Activated naive CD4-positive, alpha-beta T cell treated with anti-CD3 and anti-CD28 coated beads for 36 hours (primary cell): ENCODE results near the gene MARK3. TPM values are rescaled to one million over a fixed set of nuclear protein-coding genes. Genes with fewer than 3 reads are reported as not detected.

ENCODE experiments used
- CTCF ChIA-PET: fragments of 350-600 bp; sonication (Branson Sonifier 250); formaldehyde crosslinking; loops from one replicate; lab custom pipeline; 2021; ENCODE audit warnings: antibody characterized with exemption; lab: Charles Lee
- DNase-seq: peaks from one replicate; pipeline ENCODE4 v3.0.0-alpha.2; 2020
- H3K27ac Mint-ChIP-seq: one replicate; pipeline ENCODE4 v1.8.0; 2021; ENCODE audit warnings: mild to moderate bottlenecking, mixed read lengths
- H3K27me3 Mint-ChIP-seq: one replicate; pipeline ENCODE4 v1.8.0; 2021; ENCODE audit warnings: low read depth, mixed read lengths
- H3K36me3 Mint-ChIP-seq: one replicate; pipeline ENCODE4 v1.8.0; 2021; ENCODE audit warnings: low read depth, mixed read lengths
- H3K4me1 Mint-ChIP-seq: one replicate; pipeline ENCODE4 v1.8.0; 2021; ENCODE audit warnings: low read depth, mixed read lengths
- H3K4me3 Mint-ChIP-seq: one replicate; pipeline ENCODE4 v1.8.0; 2021; ENCODE audit warnings: mild to moderate bottlenecking, moderate library complexity, mixed read lengths
- H3K9me3 Mint-ChIP-seq: one replicate; pipeline ENCODE4 v1.8.0; 2021; ENCODE audit warnings: mixed read lengths
- intact Hi-C: fragments of 100-400 bp; cut with micrococcal nuclease; formaldehyde crosslinking; loops from one replicate; pipeline ENCODE4 v1.15.1; 2023
- total RNA-seq, 2 experiments: library from RNA; stranded (reverse); gene quantifications; one replicate each; pipeline ENCODE4 v1.2.3, GENCODE V29; 2021

MARK3 gene
- total RNA-seq, 2 experiments from 2014 or later = 62.2 to 64.7 TPM

- CTCF ChIA-PET = interaction anchor here (1.0 to 1.7 kb wide), 2 partner anchors 8 to 11 kb away, joined by 3 to 9 read pairs; no protein-coding TSS in a partner anchor
- Mint-ChIP-seq H3K27me3 (no peaks in the 10 kb centered on the region), H3K4me3 (no peak overlapping the region), H3K9me3 (no peaks in the 10 kb centered on the region), H3K27ac (peak overlapping the region; percentile 59), H3K4me1 (peaks cover 65% of the 10 kb centered on the region), H3K36me3 (peaks cover 8% of the 10 kb centered on the region)
- intact Hi-C loops = loop anchor here (2.0 to 5.0 kb wide), 2 partner anchors 17 to 446 kb away; partner anchors contain the start of genes MARK3 and PPP1R13B
- DNase-seq = peak; percentile 36
Observed at GRCh38 chr14:103401223-103402214, 16.3 kb downstream of the MARK3 start.

GRCh38 chr14:103402695-103403094, 17.5 kb downstream of the MARK3 start:
- CTCF ChIA-PET = interaction anchor here (0.6 kb wide), 1 partner anchor 11 kb away, joined by 3 read pairs; no protein-coding TSS in a partner anchor
- no peak overlapping the region for H3K27ac Mint-ChIP-seq
- DNase-seq = no peak

DNA sequence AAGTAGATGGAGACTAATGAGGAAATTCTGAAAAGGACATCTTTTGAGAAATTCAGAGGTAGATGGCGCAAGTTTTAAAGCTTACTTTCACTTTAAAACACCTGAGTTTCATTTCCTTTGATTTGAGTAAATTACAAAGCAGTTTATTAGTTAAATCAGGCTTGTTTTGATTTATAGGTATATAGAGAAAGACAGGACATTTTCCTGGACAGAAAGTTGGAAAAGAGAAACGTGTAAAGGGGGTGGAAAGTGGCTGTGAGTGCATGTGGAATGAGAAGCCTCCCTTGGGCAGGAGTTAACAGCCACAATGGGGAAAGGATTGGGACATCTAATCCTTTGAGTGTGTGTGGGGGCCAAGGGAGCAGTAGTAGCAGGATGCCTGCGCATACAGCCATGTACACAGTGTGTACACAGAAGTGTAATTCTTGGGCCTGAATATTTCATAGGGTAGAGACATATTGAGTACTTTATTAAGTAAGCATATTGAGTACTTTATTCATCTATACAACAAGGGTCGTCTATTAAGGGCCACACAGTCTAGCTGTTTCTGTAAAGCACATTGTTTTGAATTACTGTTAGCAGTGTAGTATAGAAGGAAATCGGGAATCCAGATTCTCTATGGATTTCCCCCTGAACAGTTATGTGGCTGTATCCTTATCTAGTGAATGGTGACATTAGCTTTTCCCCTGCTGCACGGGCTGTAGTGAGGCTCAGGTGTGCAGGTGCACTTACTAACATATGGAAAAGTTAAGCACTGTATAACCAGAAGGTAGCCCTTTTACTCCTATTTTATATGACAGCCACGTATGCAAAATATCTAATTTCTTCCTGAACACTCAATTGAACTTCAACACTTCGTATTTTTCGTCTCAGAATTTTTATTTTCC, 19.1 kb downstream of the MARK3 start:
- Mint-ChIP-seq H3K9me3 (no peaks in the 10 kb centered on the region), H3K36me3 (peaks cover 15% of the 10 kb centered on the region), H3K27ac (no peak overlapping the region), H3K27me3 (no peaks in the 10 kb centered on the region), H3K4me3 (peak overlapping the region; percentile 5), H3K4me1 (peaks cover 52% of the 10 kb centered on the region)
- no peak for DNase-seq
- intact Hi-C loops = loop anchor here (5.0 kb wide), 1 partner anchor 443 kb away; the partner anchor contains the start of gene PPP1R13B
- CTCF ChIA-PET = interaction anchor here (0.5 to 3.4 kb wide), 3 partner anchors 8 to 672 kb away, joined by 3 to 15 read pairs (median 3); no protein-coding TSS in a partner anchor

More at GRCh38 chr14:103402695-103403094, 17.5 kb downstream of the MARK3 start:
- H3K4me3 Mint-ChIP-seq = no peak overlapping the region
- intact Hi-C loops = loop anchor here (5.0 kb wide), 1 partner anchor 445 kb away; the partner anchor contains the start of gene PPP1R13B
- peaks cover 57% of the 10 kb centered on the region for H3K4me1 Mint-ChIP-seq
- H3K9me3 Mint-ChIP-seq = no peaks in the 10 kb centered on the region
- H3K27me3 Mint-ChIP-seq = no peaks in the 10 kb centered on the region
- peaks cover 12% of the 10 kb centered on the region for H3K36me3 Mint-ChIP-seq

GRCh38 chr14:103404920-103405319, 19.7 kb downstream of the MARK3 start:
- Mint-ChIP-seq H3K4me1 (peaks cover 48% of the 10 kb centered on the region), H3K27me3 (no peaks in the 10 kb centered on the region), H3K36me3 (peaks cover 15% of the 10 kb centered on the region), H3K9me3 (no peaks in the 10 kb centered on the region), H3K4me3 (no peak overlapping the region), H3K27ac (no peak overlapping the region)
- DNase-seq = no peak
- intact Hi-C loops = loop anchor here (5.0 kb wide), 1 partner anchor 442 kb away; the partner anchor contains the start of gene PPP1R13B
- CTCF ChIA-PET = interaction anchor here (0.5 to 3.4 kb wide), 5 partner anchors 11 to 673 kb away, joined by 3 to 15 read pairs (median 4); no protein-coding TSS in a partner anchor

DNA sequence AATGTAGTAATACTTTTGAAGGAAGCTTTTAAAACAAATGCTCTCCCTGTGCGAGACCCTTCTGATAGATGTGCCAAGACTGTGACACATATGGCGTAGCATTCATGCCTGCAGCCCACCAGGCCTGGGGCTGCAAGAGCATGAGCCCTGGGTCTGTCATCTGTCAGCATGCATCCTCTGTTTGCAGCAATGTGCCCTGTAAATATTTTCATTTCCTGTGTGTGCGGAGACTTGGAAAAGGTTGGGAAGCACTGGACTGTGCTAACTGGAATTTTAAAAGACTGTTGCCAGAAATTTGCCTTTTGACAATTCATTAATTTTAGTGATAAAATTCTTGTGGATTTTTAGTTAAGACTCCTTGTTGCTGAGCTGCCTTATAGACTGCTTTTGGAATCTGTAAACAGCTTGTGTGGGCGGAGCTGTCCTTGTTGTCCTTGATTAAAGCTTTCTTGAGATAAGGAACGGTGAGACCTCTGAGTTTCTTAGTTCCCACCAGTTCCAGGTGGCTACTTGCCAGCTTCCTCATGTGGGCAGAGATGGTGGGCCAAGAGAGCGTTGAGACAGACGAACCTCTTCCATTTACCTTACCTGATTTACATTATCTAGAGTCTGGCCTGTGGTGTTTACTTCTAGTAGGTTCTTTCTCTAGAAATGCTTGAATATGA, 23.4 kb downstream of the MARK3 start:
- H3K9me3 Mint-ChIP-seq = no peaks in the 10 kb centered on the region
- intact Hi-C loops = no loop called here
- H3K36me3 Mint-ChIP-seq = peaks cover 29% of the 10 kb centered on the region
- no peak overlapping the region for H3K27ac Mint-ChIP-seq
- no peak overlapping the region for H3K4me3 Mint-ChIP-seq
- H3K4me1 Mint-ChIP-seq = peaks cover 20% of the 10 kb centered on the region
- no peak for DNase-seq
- CTCF ChIA-PET = no interaction called here
- H3K27me3 Mint-ChIP-seq = no peaks in the 10 kb centered on the region

DNA sequence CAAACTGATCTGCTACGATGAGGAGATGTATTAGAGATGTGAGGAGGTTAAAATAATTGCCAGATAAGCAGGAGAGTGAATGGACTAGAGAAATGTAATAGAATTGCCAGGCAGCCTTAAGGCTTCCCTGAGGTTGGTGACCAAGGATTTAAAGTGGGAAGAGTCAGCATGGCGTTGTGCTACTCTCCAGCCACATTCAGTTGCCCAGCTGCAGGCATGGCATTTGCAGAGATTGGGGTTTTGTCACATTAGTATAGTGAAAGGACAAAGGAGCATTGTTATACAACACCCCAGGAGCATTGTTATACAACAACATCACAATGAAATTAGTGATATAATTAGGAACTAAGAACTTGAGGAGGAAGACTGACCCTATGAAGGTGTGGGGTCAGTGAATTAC, 31.7 kb downstream of the MARK3 start:
- intact Hi-C loops = no loop called here
- no peak for DNase-seq
- no peaks in the 10 kb centered on the region for H3K27me3 Mint-ChIP-seq
- peaks cover 19% of the 10 kb centered on the region for H3K36me3 Mint-ChIP-seq
- CTCF ChIA-PET = interaction anchor here (6.5 kb wide), 1 partner anchor 25 kb away, joined by 44 read pairs; no protein-coding TSS in a partner anchor
- no peaks in the 10 kb centered on the region for H3K9me3 Mint-ChIP-seq
- H3K4me3 Mint-ChIP-seq = no peak overlapping the region
- no peak overlapping the region for H3K27ac Mint-ChIP-seq
- peaks cover 39% of the 10 kb centered on the region for H3K4me1 Mint-ChIP-seq

DNA sequence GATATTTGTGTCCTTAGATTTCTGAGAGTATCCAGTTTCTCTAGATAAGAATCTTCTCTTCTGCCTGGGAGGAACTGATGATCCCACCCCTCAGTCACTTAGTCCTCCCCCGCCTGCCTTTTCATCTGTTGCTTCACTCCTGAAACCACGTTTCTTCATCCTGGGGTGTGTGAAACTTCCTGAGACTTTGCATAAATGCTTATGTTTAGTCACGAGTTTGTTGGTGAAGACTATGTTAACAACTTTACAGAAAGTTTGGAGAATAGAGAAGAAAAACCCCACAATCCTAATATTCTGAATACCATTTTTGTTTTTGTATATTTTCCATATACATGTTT, 33.2 kb downstream of the MARK3 start:
- peak overlapping the region; percentile 14 for H3K27ac Mint-ChIP-seq
- H3K4me1 Mint-ChIP-seq = peaks cover 44% of the 10 kb centered on the region
- intact Hi-C loops = no loop called here
- peak; percentile 51 for DNase-seq
- CTCF ChIA-PET = interaction anchor here (0.6 to 0.8 kb wide), 3 partner anchors 8 to 149 kb away, joined by 3 read pairs; no protein-coding TSS in a partner anchor
- no peak overlapping the region for H3K4me3 Mint-ChIP-seq
- H3K36me3 Mint-ChIP-seq = peaks cover 12% of the 10 kb centered on the region
- H3K9me3 Mint-ChIP-seq = no peaks in the 10 kb centered on the region
- H3K27me3 Mint-ChIP-seq = no peaks in the 10 kb centered on the region

DNA sequence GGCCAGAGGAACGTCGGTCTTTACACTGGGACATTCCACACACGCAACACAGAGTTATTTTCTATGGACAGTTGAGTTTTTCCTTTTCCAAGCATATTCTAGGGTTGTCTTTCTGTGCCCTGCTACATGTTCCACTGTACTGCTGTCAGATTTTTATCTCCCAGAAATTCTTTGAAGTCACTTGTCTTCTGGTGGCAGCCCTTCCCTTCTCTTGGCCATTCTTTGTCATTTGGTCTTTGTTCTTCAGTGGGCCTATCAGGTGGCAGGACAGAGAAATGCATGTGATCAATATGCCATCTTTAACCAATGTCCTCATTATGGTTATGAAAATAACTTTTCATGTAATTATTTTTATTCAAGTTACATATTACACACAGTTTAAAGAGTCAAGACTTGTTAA, 36.3 kb downstream of the MARK3 start:
- Mint-ChIP-seq H3K36me3 (peaks cover 12% of the 10 kb centered on the region), H3K27ac (no peak overlapping the region), H3K4me1 (peaks cover 50% of the 10 kb centered on the region), H3K27me3 (no peaks in the 10 kb centered on the region), H3K9me3 (no peaks in the 10 kb centered on the region), H3K4me3 (no peak overlapping the region)
- CTCF ChIA-PET = interaction anchor here (0.7 to 0.8 kb wide), 2 partner anchors 30 to 47 kb away, joined by 3 read pairs; no protein-coding TSS in a partner anchor
- no peak for DNase-seq
- intact Hi-C loops = no loop called here

DNA sequence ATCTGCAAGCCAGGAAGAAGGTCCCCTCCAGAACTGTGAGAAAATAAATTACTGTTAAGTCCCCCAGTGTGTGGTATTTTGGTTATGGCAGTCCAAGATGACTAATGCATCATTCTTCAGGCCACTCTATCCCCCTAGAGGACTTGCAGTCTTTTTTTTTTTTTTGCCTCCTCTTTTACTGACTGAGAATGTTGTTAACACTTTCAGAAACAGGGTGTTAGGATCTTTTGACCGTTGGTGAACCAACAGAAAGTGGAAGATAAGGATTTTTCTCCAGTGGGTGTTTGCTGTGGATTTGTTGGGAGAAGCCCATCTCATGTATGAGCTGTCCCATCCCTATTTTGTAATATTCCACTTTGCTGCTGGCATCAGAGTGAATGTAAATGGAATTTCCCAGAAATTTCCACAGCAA, 37.8 kb downstream of the MARK3 start:
- no peak for DNase-seq
- CTCF ChIA-PET = interaction anchor here (1.2 kb wide), 1 partner anchor 32 kb away, joined by 5 read pairs; no protein-coding TSS in a partner anchor
- Mint-ChIP-seq H3K4me1 (peaks cover 51% of the 10 kb centered on the region), H3K4me3 (no peak overlapping the region), H3K27me3 (no peaks in the 10 kb centered on the region), H3K9me3 (no peaks in the 10 kb centered on the region), H3K36me3 (peaks cover 9% of the 10 kb centered on the region), H3K27ac (no peak overlapping the region)
- intact Hi-C loops = no loop called here

DNA sequence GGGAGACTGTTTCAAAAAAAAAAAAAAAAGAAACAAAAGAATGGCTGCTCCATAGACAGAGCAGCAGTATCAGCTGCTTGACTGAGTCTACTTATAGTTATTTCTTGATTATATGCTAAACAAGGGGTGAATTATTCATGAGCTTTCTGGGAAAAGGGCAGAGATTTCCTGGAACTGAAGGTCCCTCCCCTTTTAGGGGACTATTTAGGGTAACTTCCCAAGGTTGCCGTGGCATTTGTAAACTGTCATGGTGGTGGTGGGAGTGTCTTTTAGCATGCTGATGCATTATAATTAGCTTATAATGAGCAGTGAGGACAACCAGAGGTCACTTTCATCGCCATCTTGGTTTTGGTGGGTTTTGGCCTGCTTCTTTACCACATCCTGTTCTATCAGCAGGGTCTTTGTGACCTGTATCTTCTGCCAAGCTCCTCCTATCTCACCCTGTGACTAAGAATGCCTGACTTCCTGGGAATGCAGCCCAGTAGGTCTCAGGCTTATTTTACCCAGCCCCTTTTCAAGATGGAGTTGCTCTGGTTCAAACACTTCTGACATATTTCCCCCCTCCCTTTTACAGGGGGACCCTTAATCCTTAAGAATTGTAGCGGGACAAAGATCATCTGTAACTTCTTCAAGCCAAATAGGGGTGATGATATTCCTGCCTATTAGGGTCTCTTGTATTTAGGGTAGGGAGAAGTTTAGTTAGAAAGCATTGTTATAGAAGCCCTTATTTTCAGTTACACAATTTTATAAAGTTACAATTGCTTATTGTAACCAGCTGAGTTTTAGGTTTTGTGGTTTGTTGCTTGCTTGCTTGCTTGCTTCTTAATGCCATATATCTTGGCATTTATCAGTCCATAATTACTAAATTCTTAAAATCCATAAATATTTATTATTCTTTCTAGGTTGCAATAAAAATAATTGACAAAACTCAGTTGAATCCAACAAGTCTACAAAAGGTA, 42.5 kb downstream of the MARK3 start:
- intact Hi-C loops = loop anchor here (2.0 kb wide), 1 partner anchor 41 kb away; no protein-coding TSS in a partner anchor
- peak overlapping the region; percentile 78 for H3K27ac Mint-ChIP-seq
- CTCF ChIA-PET = interaction anchor here (0.6 to 0.9 kb wide), 2 partner anchors 22 to 34 kb away, joined by 3 to 4 read pairs; no protein-coding TSS in a partner anchor
- H3K36me3 Mint-ChIP-seq = peaks cover 12% of the 10 kb centered on the region
- peak; percentile 67 for DNase-seq
- H3K27me3 Mint-ChIP-seq = no peaks in the 10 kb centered on the region
- H3K4me1 Mint-ChIP-seq = peaks cover 56% of the 10 kb centered on the region
- no peak overlapping the region for H3K4me3 Mint-ChIP-seq
- no peaks in the 10 kb centered on the region for H3K9me3 Mint-ChIP-seq
